A549 treated with DMSO at 1 μM for 4 hours (cell line): ENCODE measurements around the gene KRTAP9-6. TPM values are rescaled to one million over a fixed set of nuclear protein-coding genes. Genes with fewer than 3 reads are reported as not detected.

Experiments
- total RNA-seq: library from RNA; stranded (reverse); fragments of 200-300 nt; extraction: Qiagen RNA extraction; gene quantifications from 5 replicates; pipeline ENCODE4 v1.2.3, GENCODE V29; 2022; ENCODE audit warnings: low read depth

The KRTAP9-6 gene, protein sequence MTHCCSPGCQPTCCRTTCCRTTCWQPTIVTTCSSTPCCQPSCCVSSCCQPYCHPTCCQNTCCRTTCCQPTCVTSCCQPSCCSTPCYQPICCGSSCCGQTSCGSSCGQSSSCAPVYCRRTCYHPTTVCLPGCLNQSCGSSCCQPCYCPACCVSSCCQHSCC
- not detected in 5 replicates for total RNA-seq

GRCh38 chr17:41265078-41265477 is at the start of gene KRTAP9-6:
KRTAP9-6 (plus strand) TSS chr17:41265378; CDS start chr17:41265378, 0 bp downstream.

GRCh38 chr17:41226598-41227095 is 38.5 kb upstream of the KRTAP9-6 start, which contains the start of gene KRTAP9-2:
KRTAP9-2 (plus strand) TSS chr17:41226648; CDS start chr17:41226655, 7 bp downstream.

GRCh38 chr17:41232399-41233105 is 32.6 kb upstream of the KRTAP9-6 start, which contains the start of gene KRTAP9-3:
KRTAP9-3 (plus strand) TSS chr17:41232449; CDS start chr17:41232502, 53 bp downstream.

DNA sequence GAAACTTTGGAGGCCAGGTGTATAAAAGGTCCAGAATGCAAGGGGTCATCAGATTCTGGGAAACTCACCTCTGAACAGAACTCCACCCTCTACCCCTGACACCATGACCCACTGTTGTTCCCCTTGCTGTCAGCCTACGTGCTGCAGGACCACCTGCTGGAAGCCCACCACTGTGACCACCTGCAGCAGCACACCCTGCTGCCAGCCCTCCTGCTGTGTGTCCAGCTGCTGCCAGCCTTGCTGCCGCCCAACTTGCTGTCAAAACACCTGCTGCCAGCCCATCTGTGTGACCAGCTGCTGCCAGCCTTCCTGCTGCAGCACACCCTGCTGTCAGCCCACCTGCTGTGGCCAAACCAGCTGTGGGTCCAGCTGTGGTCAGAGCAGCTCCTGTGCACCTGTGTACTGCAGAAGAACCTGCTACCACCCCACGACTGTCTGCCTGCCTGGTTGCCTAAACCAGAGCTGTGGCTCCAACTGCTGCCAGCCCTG is 27.2 kb upstream of the KRTAP9-6 start, which contains the start of gene KRTAP9-8:
Gene KRTAP9-8 (plus strand): TSS at position 51 of the 489 bp plus-strand sequence. CDS start 53 bp downstream, at position 104.

GRCh38 chr17:41249637-41250240 is 15.4 kb upstream of the KRTAP9-6 start, which contains the start of gene KRTAP9-4:
KRTAP9-4 (plus strand) TSS chr17:41249687; CDS start chr17:41249721, 34 bp downstream.

DNA sequence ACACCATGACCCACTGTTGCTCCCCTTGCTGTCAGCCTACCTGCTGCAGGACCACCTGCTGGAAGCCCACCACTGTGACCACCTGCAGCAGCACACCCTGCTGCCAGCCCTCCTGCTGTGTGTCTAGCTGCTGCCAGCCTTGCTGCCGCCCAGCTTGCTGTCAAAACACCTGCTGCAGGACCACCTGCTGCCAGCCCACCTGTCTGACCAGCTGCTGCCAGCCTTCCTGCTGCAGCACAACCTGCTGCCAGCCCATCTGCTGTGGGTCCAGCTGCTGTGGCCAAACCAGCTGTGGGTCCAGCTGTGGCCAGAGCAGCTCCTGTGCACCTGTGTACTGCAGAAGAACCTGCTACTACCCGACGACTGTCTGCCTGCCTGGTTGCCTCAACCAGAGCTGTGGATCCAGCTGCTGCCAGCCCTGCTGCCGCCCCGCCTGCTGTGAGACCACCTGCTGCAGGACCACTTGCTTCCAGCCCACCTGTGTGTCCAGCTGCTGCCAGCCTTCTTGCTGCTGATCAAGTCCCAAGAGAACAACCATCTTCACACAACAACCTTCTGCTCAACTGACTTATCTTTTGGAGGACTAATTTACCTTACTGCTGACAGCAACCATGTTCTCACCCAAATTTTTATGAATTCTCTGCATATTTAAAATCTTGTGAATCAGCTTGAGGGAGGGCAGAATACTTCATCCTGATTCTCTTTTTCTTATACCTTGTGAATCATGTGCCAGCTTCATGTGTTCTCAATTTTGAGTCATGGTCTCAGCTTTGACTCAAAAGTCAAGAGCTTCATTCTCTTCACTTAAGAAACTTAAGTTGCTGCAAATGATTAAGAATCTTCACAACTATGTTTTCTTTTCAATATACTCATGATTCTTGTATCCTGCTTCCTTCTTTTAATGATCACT is 9.5 kb upstream of the KRTAP9-6 start, which contains the start of gene KRTAP9-9:
Gene KRTAP9-9 (plus strand): TSS at position 4 of the 910 bp plus-strand sequence.

GRCh38 chr17:41275648-41276190 is 10.5 kb downstream of the KRTAP9-6 start, which contains the start of gene KRTAP9-7:
KRTAP9-7 (plus strand) TSS chr17:41275698; CDS start chr17:41275698, 0 bp downstream.

GRCh38 chr17:41301916-41302901 is 37.0 kb downstream of the KRTAP9-6 start, which contains the start of gene KRTAP29-1:
KRTAP29-1 (minus strand) TSS chr17:41302851; CDS start chr17:41302851, 0 bp downstream.

DNA sequence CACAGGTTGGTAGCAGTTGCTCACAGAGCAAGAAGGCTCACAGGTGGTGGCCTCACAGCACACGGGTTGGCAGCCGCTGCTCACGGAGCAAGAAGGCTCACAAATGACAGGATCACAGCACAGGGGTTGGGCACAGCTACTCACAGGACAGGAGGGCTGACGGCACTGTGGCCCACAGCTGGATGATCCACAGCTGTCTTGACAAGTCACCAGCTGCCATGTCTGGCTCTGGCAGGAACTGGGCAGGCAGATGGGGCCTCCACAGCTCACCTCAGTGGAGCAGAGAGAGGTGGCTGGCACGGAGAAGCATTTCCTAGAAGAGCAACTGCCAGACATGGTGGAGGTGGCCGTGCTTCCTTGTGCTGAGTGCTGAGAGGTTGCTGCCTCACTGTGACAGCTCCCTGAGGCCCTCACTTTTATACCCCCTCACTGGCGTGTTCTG is 43.8 kb downstream of the KRTAP9-6 start, which contains the start of gene KRTAP16-1:
Gene KRTAP16-1 (minus strand): TSS at position 392 of the 442 bp plus-strand sequence. CDS start 56 bp downstream, at position 336.

DNA sequence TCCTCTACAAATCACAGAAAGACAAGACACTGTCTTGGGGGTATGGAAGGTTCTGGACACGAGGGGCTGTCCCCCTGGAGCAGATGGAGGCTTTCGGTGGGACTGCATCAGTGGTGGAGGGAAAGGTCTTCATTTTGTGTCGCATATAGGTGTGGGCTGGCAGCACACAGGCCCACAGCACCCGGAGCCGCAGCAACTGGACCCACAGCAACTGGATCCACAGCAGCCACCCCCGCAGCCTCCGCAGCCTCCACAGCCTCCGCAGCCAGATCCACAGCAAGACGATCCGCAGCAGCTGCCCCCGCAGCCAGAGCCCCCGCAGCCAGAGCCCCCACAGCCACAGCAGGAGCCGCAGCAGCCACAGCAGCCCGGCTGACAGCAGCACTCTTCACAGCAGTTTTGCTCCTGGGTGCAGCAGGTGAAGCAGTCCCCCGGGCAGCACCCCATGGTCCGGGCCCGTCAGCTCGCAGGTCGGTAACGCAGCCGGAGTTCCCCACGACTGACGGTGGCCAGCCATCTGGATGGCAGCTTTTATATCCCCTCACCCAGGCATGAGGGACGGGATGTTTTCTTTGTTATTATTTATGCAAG is 50.1 kb downstream of the KRTAP9-6 start, which contains the start of gene KRTAP17-1:
Gene KRTAP17-1 (minus strand): TSS at position 507 of the 591 bp plus-strand sequence. CDS start 60 bp downstream, at position 447.

Other genes starting within 250 kb of the KRTAP9-6 start
- 0.08 TPM in 1 of 5 replicates, not detected in the others for gene KRTAP1-5, start 238.2 kb upstream of the KRTAP9-6 start, total RNA-seq
- not detected in 5 replicates for gene KRTAP1-4, start 235.2 kb upstream of the KRTAP9-6 start, total RNA-seq
- gene KRTAP1-3, start 230.5 kb upstream of the KRTAP9-6 start, total RNA-seq, result not detected in 5 replicates
- not detected in 5 replicates for gene KRTAP1-1, start 223.9 kb upstream of the KRTAP9-6 start, total RNA-seq
- gene KRTAP2-1, start 218.1 kb upstream of the KRTAP9-6 start, total RNA-seq, result not detected in 5 replicates
- not detected in 5 replicates for gene KRTAP2-2, start 210.1 kb upstream of the KRTAP9-6 start, total RNA-seq
- 0.12 to 0.13 TPM in 2 of 5 replicates, not detected in the others for gene KRTAP2-3, start 205.3 kb upstream of the KRTAP9-6 start, total RNA-seq
- not detected in 5 replicates for gene KRTAP2-4, start 199.5 kb upstream of the KRTAP9-6 start, total RNA-seq
- gene KRTAP4-7, start 181.2 kb upstream of the KRTAP9-6 start, total RNA-seq, result not detected in 5 replicates
- gene KRTAP4-8, start 167.2 kb upstream of the KRTAP9-6 start, total RNA-seq, result not detected in 5 replicates
- gene KRTAP4-16, start 163.2 kb upstream of the KRTAP9-6 start, total RNA-seq, result not detected in 5 replicates
- gene KRTAP4-9, start 160.0 kb upstream of the KRTAP9-6 start, total RNA-seq, result 0.20 TPM in 1 of 5 replicates, not detected in the others
- gene KRTAP4-11, start 147.0 kb upstream of the KRTAP9-6 start, total RNA-seq, result not detected in 5 replicates
- gene KRTAP4-12, start 141.2 kb upstream of the KRTAP9-6 start, total RNA-seq, result not detected in 5 replicates
- not detected in 5 replicates for gene KRTAP4-6, start 124.8 kb upstream of the KRTAP9-6 start, total RNA-seq
- not detected in 5 replicates for gene KRTAP4-5, start 115.6 kb upstream of the KRTAP9-6 start, total RNA-seq
- gene KRTAP4-4, start 104.6 kb upstream of the KRTAP9-6 start, total RNA-seq, result not detected in 5 replicates
- gene KRTAP4-3, start 97.2 kb upstream of the KRTAP9-6 start, total RNA-seq, result not detected in 5 replicates
- not detected in 5 replicates for gene KRTAP4-2, start 87.2 kb upstream of the KRTAP9-6 start, total RNA-seq
- 0.15 to 0.30 TPM (median 0.20 TPM) in 4 of 5 replicates, not detected in the other for gene KRTAP4-1, start 80.5 kb upstream of the KRTAP9-6 start, total RNA-seq
- gene KRTAP9-1, start 75.5 kb upstream of the KRTAP9-6 start, total RNA-seq, result not detected in 5 replicates
- not detected in 5 replicates for gene KRTAP9-2, start 38.7 kb upstream of the KRTAP9-6 start, total RNA-seq
- not detected in 5 replicates for gene KRTAP9-3, start 32.9 kb upstream of the KRTAP9-6 start, total RNA-seq
- gene KRTAP9-8, start 27.4 kb upstream of the KRTAP9-6 start, total RNA-seq, result not detected in 5 replicates
- not detected in 5 replicates for gene KRTAP9-4, start 15.7 kb upstream of the KRTAP9-6 start, total RNA-seq
- not detected in 5 replicates for gene KRTAP9-9, start 10.0 kb upstream of the KRTAP9-6 start, total RNA-seq
- gene KRTAP9-7, start 10.3 kb downstream of the KRTAP9-6 start, total RNA-seq, result not detected in 5 replicates
- not detected in 5 replicates for gene KRTAP29-1, start 37.5 kb downstream of the KRTAP9-6 start, total RNA-seq
- not detected in 5 replicates for gene KRTAP16-1, start 43.9 kb downstream of the KRTAP9-6 start, total RNA-seq
- not detected in 5 replicates for gene KRTAP17-1, start 50.3 kb downstream of the KRTAP9-6 start, total RNA-seq
- gene KRT33A, start 85.5 kb downstream of the KRTAP9-6 start, total RNA-seq, result not detected in 5 replicates
- gene KRT33B, start 104.4 kb downstream of the KRTAP9-6 start, total RNA-seq, result 0.07 to 0.28 TPM (median 0.15 TPM) in 3 of 5 replicates, not detected in the others
- 0.29 to 0.53 TPM (median 0.49 TPM) in 5 replicates for gene KRT34, start 116.9 kb downstream of the KRTAP9-6 start, total RNA-seq
- not detected in 5 replicates for gene KRT31, start 132.2 kb downstream of the KRTAP9-6 start, total RNA-seq
- not detected in 5 replicates for gene KRT37, start 159.2 kb downstream of the KRTAP9-6 start, total RNA-seq
- not detected in 5 replicates for gene KRT38, start 175.6 kb downstream of the KRTAP9-6 start, total RNA-seq
- not detected in 5 replicates for gene KRT32, start 202.0 kb downstream of the KRTAP9-6 start, total RNA-seq
- gene KRT35, start 215.8 kb downstream of the KRTAP9-6 start, total RNA-seq, result not detected in 5 replicates
- not detected in 5 replicates for gene KRT36, start 224.5 kb downstream of the KRTAP9-6 start, total RNA-seq
- 0.08 to 0.19 TPM (median 0.16 TPM) in 4 of 5 replicates, not detected in the other for gene KRT13, start 240.2 kb downstream of the KRTAP9-6 start, total RNA-seq